COLO668 (cell line): ENCODE measurements around the gene ATIC.
A peak's percentile ranks its signal among the peaks of the same experiment; 100 is the strongest.
"Not testable (repeated sequence)": the region's sequence is repeated elsewhere in the genome, so short reads cannot be mapped to it uniquely, and the experiment has no call there.

Experiments
- DNase-seq: peaks from one replicate; lab custom pipeline; 2025; ENCODE audit not compliant: unreplicated experiment; lab: John Stamatoyannopoulos, UW

Gene ATIC

DNA sequence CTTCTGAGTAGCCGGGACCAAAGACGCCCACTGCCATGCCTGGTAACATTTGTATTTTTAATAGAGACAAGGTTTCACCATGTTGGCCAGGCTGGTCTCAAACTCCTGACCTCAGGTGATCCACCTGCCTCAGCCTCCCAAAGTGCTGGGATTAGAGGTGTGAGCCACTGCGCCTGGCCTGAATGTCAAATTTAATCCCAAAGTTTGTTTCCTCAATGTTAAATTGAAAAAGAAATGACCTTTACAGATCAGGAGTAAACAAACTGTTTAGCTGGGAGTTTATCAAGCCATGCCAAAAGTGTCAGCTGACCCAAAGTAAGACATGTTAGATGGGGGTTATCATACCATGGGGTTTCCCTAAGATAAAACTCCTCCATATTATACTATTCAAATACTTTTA is 48.2 kb downstream of the ATIC start:
- DNase-seq, result not testable (repeated sequence)

DNA sequence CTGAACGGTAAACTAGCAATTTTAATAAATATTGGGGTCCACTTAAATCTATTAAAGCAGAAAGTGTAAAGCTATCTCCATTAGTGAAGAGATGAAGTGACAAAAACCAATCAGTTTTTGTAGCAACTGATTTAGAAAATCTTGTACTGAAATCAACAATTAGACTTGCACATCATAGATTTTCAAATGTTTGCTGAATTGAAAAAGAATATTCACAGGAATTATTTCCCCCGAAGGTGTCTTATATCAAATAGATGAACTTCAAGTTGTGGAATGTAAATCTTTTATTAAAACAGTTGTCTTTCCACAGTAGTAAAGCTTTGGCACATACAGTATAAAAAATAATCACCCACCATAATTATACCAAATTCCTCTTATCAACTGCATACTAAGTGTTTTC is 48.7 kb downstream of the ATIC start:
- no peak for DNase-seq

DNA sequence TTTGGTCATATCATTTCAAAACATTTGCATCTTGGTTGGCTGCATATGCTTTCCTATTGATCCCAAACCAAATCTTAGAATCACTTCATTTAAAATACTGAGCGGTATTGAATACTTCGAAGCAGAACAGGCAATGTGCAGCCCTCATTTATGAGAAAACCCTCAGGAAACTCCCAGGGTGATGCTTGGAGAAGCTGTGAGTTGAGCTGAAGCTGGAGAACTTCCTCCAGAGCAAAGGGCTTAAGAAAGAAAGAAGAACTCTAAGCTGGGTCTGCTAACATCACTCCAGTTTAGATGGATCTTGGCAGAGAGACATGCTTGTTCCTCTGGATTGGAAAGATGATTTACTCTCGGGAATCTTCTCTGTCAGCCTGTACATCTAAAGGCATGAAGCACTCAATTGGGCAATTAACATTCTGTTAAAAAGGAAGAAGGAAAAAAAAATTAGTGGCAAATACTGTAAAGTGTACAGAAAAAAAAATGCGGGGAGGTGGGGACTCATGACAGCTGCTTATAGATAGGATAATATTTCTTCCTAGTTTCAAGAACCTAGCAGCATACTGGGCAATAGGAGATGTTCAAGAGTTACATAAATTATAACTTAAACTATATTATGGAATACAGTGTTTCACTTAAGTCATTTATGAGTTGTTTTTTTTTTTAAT is 49.5 kb downstream of the ATIC start:
- DNase-seq, result no peak

DNA sequence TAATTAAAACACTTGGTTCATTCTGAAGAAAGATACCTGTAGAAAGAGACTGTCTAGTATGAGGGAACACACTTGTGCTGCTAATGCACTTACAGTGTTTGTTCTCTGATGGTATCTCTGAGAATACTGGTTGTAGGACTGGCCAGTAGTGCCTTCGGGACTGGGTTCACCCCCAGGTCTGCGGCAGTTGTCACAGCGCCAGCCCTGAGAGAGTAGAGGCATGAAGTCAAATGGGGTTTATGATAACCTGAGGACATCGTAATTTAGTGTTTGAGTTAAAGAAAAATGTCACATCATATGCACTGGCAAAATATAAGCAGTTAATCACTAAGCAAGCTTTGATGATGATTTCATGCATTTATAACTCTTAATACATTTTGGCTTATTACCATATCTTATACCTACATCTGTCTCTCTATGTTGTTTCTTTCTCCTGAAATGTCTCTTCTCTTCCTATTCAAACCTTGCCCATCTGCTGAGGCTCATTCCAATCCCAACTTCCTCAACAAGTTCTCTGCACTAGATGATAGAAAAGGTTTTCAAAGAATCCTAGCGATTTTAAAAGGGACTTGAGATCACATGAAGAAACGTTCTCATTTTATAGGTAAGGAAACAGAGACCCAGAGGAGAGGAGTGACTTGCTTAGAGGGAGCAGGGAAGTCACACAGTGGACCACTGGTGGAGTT is 50.2 kb downstream of the ATIC start:
- DNase-seq, result no peak

DNA sequence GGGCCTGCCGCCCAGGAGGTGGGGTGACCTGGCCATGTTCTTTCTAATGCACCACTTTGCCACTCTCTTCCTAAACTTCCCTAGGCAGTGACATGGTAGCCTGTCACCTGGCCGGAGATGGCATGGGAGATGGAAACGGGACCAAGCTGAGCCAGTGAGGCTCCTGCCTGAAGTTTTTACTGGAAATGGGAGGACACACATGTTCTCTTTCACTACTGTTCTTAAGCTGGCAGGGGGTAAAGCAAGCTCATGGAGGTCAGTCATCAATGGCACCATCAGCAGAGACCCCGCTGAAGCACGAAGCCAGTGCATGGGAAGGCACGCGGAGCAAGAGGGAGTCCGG is 50.7 kb downstream of the ATIC start:
- DNase-seq, result no peak

DNA sequence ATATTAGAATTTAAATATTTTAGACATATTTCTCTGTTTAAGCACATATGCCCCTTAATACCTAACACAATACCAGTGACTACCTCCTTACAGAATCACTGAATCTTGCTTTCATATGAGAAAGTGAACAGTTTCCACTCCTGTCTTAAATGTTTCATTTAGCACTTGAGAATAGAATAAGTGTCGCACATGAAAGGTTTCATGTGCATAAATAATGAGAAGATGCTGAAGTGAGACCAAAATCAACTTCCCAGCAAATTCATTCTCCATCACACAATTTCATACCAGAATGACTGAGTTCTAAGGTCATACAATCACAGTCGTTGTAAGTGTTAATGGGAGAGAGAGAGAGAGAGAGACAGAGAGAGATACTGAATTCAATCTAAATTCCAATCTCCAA is 51.2 kb downstream of the ATIC start:
- DNase-seq, result no peak

DNA sequence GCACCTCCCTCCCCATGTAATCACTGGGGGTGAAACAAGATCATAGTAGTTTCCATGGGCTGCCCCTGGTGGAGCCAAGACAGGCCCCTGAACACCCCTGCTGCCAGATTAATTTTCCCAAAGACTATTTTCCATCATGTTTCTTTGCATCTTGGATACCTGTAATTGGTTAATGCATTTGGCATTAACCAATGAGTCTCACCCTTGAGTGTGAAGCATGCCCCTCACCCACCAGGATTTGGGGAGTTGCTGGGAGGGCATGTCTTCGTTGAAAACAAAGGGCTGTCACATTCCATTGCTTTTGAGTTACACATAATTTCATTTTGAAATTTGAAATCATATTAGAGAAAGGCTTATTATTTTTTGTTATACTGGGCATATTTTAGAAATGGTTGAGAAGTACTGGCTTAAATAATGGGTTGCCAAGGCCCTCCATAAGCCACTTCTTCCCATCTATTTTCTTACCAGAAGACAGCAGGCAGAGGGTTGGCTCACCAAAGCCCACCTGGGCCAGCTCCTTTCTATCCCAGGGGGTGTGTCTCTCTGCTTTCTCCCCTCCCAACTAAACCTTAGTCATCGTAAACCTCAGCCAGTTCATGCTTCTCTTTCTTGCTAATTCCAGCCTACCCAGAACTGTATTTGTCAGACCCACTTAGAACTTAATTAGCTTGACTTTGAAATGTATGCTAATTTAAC is 51.8 kb downstream of the ATIC start:
- DNase-seq, result no peak

DNA sequence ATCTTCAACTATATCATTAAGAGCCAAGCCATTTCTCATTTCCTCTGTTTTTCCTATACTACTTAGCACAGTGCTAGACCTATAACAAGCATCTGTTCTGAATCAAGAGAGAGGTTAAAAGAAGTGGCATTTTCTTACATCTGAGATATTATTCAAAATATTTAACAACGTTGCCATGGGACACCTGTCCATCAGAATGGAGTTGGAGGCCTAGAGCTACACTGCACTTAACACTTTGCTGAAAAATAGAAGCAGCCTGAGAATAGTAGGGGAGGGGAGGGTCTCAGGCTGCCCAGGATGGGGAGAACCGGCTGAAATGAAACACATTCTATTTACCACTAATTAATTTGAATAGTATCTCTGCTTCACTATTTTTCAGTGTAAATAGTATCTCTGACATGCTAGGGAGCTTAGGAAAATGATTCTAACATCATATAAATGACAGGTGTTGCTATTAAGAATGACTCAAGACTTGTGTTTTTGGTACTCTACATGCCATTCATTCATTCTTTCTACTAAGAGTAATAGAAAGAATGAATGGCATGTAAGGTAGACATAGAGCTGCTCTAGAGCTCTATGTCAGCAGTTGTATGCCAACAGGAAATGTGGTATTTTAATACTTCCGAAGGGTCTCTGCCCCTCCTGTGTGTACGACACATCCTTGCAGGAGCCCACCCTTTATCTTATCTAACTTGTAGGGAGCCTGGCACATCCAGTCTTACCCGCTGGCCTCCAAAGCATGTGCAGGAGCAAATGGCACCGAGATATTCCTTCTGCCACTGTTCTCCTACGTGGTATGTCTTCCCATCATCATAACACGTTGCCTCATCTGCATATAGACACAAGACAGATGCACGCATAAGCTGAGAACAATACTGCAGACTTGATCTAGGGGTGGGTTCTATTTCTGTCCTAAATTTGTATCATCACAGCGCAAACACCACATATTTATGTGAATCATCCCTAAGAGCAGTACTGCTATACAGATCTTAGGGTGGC is 52.6 kb downstream of the ATIC start:
- DNase-seq, result no peak

DNA sequence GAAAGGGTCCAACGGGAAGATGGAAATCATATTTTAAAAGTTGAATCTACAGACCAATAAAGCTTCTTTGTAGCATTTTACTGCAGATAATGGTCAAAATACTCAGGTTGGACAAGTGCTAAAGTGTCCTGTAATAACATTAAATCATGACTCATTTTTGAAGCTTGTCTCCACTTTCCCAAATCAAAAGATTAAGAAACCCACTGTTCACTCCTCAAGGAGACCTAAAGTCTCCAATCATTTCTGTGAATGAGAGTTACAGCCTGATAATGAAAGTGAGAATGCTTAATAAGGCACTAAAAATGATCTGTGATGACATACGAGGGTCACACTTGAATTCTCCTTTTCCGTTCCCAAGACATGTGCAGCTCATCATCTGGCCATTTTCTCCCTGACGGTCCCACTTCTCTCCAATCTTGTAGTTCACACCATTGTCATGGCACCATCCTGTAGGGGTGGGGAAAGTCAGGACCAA is 53.4 kb downstream of the ATIC start:
- DNase-seq, result no peak

DNA sequence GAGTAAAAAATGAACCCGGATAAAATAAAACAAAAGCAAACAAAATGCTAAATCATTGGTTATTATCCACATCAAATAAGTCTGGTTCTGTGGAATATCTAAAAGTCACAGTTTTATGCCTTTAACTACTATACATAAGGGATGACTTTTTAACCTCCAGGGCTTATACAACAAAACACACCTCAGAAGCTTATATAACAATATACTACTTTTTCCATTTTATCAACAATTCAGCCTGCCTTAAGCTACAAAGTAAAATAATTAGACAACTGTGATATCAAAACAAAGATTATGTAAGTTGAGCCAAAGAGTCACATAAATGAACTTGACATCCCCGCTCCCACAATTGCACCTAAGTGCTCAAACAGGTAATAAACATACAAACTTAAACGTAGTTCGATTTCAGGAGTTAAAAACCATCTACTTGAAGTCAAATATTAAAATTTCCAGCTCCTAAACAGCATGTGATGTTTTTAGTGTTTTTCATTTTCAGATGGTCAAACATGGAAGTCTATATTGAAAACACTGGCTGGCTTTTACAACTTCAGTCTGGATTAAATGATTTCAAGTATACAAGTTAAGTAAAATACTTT is 54.7 kb downstream of the ATIC start:
- no peak for DNase-seq

DNA sequence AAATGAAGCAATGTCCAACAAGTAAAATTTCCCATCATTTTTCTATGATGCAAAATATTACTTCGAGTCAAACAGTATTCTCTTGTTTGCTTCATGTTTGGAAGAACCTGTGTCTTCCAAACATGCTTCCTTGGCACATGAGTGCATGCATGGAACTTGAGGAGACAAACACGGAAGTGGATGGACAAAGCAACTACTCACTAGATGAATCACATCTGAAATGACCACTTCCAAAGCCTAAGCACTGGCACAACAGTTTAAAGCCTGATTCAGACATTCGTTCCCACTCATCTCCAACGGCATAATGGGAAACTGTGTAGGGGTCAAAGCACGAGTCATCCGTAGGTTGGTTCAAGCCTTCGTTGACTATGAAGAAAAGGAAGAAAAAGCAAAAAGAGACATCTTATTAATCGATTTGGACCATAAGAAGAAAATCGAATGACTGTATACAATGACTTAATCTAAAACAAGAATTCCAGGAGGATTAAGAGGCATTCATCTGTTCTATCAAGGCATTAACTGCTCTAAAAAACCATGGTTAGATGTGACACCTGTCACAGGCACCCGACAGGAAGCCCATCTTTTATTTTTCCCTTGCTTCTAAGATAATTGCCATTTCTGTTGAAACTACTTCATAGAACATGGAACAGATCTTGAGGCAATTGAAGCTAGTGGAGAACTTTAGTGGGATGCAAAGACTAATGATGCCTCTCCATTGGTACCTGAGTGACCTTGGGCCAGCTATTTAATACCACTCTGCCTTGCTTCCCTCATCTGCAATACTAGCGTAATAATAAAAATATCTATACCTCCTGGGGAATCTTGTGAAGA is 56.0 kb downstream of the ATIC start:
- DNase-seq, result no peak

DNA sequence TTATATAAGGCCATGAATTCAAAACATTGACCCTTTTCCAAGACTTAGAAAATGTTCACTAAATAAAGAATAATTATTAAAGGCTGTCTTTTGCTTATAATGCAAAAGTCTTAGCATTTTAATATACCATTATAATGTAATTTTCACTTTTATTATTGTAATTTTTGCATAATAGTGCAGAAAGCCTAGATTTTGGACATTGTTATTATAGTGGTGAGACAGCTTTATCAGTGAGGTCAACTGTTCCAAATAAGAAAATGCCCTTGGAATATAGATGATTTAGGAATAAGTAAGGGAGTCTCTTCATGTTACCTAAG is 56.6 kb downstream of the ATIC start:
- no peak for DNase-seq

DNA sequence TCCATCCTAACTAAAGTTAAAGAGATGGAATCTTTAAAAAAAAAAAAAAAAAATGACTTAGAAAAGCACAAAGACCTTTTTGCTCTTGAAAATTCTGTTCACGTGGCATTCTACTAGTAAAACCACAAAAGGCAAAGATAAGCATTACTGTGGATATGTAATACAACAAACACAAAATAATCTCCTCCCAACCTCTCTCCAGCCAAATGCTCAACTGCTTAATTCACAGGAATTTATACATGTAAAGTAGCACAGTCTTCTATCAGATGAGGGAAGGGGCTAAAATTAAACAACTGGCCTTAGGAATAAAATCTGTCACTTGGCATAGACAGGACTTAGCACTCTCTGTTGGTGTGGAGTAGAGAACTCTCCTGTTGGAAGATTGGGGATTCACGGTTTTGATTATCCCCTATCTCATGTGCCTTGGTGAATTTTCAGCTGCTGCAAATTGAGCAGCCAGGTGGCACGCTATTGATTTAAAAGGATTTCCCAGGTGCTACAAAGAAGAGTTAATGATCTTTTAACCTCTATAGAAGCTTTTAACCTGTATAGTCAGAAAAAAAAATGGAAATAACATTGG is 57.4 kb downstream of the ATIC start:
- DNase-seq, result no peak

DNA sequence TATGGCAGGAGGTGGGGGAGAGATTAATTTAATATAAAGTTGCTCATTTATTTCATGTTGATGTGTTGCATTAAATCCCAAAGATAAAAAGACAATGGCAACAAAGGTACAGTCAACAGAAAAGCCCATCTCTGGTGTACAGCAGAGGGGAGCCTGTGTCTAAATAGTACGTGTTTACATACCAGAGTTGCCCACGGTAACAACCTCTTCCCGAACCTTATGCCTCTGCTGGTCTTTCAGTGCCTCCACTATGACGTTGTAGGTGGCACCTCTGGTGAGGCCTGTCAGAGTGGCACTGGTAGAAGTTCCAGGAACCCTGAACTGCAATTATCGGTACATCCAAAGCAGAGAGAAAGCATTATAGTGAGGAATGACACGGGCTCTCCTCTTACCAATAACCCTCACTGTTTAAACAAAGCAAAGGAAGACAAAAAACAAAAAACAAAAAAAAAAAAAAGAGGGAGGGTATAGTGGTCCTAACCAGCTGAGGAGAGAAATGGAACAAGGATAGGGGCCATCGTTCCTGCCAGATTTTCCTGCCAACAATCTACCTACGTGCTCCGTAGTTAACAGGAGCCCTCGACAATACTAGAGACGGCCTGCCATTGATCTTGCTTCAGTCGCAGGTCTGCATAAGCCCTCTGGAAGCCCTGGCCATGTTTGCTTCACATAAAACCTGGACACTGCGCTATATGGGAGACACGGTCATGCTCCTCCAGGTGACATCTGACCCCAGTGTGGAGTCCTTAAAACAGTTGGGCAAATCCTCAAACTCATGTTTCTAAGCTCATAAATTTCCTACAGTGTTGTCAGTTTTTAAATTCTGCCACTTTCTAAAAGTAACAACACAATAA is 58.5 kb downstream of the ATIC start:
- peak; percentile 8 for DNase-seq

DNA sequence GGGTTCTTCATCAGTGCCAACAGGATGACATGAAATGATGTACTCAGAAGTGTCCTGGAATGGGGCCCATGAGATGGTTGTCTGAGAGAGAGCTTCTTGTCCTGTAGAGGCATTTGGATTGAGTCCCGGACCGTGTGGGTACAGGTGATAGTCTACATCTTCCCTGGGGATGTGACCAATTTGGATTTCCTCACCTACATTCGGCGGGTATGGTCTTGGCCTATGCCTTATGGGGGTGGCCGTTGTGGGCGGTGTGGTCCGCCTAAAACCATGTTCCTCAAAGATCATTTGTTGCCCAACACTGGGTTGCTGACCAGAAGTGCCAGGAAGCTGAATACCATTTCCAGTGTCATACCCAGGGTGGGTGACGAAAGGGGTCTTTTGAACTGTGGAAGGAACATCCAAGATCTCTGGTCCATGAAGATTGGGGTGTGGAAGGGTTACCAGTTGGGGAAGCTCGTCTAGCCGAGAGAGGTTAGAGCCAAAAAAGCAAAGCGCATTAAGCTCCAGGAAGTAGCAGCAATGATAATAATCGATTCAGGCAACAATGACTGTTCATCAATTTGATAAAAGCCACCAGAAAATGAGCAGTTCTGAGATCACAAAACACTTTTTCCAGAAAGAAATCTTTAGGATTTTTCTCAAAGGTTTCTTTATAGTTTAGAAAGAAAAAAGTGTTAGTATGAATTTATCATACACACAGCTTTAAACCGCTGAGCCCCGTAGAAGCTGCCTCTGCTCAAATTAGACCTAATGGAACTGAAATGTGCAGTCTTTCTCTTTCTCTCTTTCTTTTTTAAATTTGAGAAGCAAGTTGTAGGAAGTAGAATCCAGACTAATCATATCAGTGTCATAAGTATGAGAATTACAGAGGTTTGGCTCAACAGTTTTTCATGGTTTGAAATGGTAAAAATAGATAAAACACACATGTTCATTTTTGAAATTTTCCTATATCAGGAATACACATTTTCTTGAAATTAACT is 60.3 kb downstream of the ATIC start:
- DNase-seq, result no peak

DNA sequence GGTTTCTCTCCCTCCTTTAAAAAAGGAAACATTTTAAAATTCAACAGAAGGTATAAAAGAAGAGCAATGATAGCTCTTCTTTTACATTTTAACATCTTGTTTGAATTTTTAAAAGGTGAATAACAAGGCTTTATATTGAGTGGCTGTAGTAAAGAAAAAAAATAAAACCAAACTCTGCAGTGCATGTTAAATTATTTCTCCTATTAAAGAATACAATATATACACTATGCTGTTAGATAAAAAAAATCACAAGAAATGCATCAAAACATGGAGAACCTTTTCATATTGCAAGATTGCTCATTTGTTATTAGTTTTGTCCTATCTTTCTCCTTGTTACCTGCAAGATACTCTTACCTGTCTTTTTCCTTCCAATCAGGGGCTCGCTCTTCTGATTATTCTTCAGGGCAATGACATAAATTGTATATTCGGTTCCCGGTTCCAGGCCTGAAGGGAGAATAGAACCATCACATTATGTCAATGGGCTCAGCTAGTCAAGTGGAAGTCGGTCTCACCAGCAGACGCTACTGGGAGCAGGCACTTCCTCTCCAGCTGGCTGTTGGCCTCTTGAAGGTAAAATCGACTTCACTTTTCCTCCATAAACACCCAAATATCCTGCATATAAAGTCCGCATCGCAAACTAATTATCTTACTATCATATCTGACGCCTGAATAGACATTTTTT is 61.2 kb downstream of the ATIC start:
- no peak for DNase-seq

DNA sequence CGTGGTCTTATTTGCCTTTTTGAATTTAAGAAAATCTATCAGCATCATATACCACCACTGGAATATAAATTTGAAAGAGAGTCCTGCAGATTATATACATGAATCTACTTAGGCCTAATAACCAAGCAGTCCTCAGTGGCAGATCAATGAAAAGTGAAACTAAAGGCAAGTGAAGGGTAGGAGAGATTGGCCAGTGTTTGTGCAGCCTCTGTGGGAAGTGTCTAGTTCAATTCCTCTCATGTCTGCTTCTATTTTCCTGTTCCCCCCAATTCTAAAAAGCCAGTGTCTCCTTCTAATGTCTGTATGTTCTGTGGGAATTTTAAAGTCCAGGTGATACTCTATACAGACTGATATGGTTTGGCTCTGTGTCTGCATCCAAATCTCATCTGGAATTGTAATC is 62.1 kb downstream of the ATIC start:
- DNase-seq, result no peak
